ENCODE measurements around the gene SS18L1.

SS18L1 gene

DNA sequence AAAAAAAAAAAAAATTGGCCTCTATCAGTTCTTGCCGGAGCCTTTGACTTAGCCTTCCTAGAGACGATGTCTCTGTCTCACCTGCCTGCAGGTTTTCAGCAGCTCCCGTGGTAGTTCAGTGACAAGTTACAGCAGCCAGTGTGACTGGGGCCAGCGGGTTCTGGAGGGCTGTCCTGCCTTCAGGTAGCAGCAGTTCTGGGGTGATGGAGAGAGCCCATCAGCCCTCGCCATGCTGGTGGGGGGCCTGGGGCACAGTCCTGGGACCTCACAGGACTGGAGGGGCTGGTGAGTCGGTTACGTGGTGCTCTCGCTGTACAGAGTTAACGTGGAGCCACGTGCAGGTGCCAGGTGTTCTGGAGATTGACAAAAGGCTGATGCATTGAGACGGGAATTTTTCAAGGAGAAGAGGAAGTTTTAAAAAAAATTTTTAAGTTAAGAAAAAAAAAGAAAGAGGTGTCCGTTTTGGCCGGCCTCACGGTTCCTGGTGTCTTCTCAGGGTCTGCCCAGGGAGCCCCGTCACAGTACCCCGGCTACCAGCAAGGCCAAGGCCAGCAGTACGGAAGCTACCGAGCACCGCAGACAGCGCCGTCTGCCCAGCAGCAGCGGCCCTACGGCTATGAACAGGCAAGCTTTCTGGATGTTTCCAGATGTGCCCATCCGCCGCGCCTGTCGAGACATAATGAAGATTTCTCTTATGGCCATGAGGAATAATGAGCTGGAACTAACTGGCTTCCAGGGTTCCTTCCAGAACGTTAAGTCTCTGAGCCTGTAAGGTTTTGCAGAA is 30.6 kb downstream of the SS18L1 start:
- DNase-seq (ENCODE audit: low spot score) = no peak

DNA sequence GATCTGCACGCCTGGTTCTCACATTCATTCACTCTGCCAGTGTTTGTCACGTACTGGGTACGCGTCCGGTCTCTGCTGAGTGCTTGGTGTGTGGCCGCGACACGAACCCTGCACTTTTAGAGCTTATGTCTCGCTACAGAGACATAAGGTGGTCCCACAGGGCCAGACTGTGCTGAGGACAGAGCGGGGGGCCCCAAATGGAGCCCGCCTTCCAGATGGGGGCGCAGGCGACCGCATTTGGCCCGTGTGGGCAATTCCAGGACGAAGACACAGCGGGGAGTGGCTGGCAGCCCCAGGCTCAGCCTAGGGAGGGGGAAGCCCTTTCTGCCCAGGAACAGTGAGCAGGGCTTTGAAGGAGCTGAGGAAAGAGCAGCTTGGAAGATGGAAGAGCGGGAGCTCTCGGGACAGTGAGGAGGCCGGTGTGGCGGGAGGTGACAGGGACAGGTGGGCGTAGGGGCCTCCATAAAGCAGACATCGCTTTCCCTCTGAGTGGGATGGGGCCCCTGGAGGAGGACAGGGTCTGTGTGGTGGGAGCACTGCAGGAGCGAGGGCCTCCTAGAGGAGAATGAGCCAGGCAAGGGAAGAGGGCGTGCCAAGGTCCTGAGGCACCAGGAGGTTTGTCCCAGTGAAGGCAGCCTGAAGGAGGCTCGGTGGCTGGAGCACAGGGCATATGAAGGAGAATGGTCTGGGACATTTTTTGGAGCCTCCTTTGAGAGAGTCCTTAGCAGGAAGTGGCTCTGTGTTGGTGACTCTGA is 31.5 kb downstream of the SS18L1 start:
- no peak for DNase-seq (ENCODE audit: low spot score)

DNA sequence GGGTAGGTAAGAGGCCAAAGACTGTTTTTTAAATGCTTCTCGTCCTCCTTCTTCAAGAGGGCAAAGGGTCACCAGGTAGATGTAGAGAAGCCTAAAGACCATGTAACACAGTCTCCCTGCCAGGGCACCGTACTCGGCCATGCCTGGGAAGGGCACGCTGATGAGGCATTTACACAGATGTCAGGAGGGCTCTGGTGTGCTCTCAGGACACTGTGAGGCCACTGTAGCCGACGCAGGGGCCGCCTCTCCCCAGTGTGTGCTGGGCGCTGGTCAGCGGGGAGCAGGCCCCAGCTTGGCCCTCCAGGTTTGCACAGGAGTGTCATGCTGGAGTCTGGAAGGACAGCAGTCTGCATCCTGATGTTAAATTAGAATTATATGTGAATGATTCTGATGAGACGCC is 32.1 kb downstream of the SS18L1 start:
- no peak for DNase-seq (ENCODE audit: low spot score)

DNA sequence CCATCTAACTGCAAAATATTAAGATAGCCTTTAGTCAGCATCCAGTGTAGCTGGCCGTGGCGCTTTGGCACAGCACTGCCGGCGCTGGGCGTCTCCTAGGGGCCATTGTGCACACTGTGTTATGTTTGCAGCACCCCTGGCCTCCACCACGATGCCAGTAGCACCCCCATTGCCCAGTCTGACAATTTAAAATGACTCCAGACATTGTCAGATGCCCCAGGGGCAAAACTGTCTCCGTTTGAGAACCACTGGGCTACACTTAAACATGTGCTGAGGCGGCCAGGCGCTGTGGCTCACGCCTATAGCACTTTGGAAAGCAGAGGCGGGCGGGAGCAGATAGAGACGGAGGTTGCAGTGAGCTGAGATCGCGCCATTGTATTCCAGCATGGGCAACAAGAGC is 33.3 kb downstream of the SS18L1 start:
- no peak for DNase-seq (ENCODE audit: low spot score)

DNA sequence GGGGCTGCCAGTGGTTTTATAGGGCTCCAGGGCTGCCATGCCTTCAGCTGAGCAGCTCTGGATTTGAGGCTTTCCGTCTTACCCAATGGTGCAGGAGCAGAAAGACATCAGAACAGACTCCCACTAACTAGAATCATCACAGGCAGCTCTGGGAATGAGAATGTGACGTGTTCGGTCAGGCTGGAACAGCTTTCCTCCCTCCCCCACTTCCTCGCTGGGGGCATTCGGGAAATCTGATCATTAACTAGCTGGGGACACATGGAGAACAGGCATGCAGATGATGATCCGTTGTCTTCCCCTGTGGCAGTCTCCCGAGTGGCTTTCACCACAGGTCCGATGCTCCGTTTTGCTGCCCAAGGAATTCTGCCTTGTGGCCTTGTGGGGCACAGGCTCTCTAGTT is 33.7 kb downstream of the SS18L1 start:
- DNase-seq (ENCODE audit: low spot score) = no peak

DNA sequence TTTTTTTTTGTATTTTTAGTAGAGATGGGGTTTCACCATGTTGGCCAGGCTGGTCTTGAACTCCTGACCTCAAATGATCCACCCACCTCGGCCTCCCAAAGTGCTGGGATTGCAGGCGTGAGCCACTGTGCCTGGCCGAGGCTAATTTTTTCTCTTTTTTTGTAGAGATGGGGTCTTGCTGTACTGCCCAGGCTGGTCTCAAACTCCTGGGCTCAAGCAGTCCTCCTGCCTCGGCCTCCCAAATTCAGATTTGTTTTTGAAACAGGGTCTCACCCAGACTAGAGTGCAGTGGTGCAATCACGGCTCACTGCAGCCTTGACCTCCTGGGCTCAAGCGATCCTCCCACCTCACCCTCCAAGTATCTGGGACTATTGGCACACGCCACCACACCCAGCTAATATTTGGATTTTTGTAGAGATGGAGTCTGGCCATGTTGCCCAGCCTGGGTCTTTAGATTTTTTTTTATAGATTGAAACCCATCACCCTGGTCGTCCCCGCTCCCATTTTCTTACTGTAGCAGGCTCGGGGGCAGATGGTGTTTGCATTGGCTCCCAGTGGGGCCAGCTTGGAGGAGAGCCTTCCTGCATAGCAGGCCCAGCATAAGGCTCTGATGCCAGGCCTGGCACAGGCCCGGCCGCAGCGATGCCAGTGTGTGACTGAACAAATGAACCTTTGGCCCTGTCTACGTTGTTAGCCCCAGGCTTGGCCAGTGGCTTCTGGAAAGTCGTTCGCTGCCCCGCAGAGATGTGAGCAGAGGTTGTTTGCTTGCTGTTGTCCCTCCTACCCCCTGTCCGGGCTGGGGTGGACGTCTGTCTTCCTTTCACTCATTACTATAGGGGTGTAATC is 35.0 kb downstream of the SS18L1 start:
- no peak for DNase-seq (ENCODE audit: low spot score)

DNA sequence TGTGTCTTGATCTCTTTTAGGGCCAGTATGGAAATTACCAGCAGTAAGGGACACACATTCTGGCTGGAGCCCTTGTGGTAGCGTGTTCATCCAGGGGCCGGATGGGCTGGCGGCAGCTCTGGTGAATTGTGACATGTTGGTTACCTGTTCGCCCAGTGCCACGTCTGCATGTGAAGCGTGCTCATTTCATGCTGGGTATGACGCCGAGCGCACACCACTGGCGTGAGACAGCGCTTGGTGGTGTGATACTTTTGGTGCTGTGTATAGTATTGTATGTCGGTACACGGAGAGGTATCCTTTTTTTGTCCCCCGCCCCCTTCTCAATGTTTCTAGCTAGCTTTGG is 35.6 kb downstream of the SS18L1 start:
- no peak for DNase-seq (ENCODE audit: low spot score)

DNA sequence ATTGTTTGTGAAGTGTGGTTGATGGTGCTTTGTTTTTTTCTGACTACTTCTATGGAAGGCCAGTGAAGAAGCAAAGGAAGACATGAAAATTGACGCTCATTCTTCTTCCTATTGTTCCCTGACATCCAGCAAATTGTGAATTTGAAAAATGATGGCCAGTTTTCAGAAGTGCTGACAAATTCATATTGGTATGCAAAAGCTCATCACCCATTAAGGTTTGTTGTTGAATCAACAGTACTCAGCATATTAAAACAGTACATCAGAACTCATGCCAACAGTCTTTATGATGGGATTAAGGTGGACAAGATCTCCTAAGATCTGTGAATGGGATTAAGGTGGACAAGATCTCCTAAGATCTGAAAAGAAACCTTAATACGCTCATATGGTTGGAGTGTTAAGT is 38.2 kb downstream of the SS18L1 start:
- no peak for DNase-seq (ENCODE audit: low spot score)

DNA sequence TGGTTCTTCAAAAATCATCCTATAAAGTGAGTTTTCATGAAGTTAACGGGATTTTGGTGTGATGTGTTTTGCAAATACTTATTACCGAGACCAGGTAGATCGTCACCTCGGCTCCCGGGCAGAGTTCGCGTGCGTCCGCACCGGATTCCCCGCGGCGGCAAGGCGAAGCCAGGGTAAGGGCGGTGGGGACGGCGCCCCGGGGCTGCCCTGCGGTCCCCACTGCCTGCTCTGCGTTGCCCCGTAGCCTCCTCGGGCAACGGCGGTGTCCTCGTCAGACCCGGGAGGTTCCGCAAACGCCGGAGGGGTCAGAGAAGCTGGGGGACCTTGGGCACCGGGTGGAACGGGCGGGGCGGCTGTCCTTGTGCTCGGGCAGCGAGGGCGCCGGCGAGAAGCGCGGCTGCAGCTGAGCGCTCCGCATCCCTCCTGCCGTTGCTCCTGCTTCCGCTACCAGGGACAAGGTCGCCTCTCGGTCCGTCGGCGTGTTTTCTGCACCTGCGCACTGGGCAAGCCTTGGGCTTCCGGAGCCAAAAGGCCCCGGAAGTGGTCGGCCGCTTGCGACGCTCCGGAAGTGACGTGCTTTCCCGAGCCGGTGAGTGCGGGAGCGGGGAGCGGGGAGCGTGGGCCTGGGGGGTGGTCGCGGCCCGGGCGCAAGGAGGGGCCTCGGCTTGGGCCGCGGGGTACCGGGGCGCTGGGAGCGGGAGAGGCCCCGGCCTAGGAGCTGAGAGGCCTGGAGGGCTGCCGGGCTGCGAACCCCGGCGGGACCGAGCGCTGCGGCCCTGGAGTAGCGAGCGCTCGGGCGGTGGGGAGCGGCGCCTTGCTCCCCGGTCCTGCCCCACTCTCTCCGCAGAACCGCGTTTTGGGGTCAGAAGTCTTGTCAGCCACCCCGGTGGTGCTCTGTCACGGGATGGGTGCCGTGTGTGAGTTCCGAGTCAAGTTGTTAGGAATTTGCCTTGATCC is 39.2 kb downstream of the SS18L1 start, which contains the start of gene MTG2:
TSS of gene MTG2 (plus strand) at position 560 of the 957 bp plus-strand sequence. CDS start 10,393 bp downstream, outside the sequence.
- DNase-seq (ENCODE audit: low spot score) = peak; percentile 95

DNA sequence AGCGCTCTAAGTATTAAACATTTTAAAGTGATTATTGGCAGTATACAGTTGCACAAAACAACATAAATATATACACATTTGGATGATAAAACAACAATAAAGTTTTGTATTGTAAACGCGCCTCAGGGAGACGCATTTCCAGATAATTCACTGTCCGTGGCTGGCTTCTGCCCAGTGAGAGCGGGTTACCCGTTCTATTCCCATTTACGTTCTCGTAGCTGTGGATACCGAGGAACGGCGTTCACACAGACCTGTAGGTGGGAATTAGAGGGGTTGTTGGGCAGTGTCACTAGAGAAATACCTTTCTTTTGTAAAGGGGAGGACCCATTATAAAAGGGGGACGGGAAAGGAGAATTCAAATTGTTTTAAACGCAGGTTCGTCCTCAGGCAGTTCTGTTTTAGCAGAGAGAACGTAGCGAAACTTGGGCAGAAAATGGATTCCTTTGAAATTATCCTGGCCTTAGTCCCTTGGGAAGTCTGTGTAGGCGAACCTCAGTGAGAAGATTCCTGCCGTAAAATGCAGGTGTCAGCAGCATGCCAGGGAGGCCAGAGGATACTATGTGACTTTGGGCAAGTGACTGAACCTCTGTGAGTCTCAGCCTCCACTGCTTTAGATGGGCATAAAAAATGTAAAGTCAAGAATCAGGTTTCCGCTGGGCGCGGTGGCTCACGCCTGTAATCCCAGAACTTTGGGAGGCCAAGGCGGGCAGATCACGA is 40.0 kb downstream of the SS18L1 start:
- no peak for DNase-seq (ENCODE audit: low spot score)

DNA sequence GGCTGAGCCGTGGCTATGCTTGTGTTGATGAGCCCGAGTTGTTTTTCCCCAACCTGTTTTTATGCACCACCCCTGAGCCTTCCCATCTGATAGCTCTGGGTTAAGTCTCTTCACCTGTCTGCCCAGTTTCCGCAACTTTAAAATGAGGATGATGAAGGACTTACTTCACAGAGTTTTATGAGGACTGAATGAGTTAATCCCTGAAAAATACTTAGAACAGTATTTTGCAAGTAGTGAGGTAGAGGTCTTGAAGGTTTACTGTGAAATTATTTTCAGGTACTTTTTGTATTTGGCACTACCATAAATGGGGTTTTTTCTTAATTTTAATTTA is 42.5 kb downstream of the SS18L1 start:
- no peak for DNase-seq (ENCODE audit: low spot score)

DNA sequence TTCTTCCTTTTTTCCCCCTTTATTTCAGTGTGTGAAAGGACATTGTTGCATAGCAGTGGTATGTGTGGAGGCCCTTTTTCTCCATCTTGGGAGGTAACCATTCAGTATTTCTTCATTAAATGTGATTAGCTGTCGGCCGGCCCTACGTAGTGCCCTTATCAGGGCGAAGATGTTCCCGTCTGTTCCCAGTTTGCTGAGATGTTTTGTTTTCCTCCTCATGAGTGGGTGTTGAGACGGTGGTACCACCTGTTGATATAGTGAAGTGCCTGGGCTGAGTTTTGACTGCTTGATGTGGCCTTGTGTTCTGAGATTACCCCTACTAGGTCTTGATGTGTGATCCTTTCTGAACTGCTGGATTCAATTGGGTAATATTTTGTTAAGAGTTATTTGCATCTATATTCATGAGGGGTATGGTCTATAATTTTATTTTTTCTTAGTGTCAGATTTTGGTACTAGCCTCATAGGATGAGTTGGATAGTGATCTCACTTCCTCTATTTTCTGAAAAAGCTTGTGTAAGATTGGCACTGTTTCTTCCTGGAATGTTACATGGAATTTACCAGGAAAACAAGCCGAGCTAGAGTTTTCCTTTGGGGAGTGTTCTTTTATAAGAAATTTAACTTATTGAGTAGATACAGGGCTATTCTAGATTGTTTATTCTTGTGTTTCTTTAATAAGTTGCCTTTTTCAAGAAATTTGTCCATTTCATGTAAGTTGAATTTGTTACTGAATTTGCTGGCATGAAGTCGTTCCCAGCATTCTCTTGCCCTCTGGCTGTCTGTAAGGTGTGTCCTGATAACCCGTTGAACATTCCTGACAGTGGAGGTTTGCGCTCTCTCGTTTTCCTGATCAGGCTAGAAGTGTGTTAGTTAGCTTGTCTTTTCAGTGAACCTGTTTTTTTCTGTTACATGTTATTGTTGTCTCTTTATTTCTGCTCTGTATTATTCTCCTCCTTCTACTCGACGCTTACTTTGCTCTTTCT is 43.6 kb downstream of the SS18L1 start:
- DNase-seq (ENCODE audit: low spot score) = no peak

DNA sequence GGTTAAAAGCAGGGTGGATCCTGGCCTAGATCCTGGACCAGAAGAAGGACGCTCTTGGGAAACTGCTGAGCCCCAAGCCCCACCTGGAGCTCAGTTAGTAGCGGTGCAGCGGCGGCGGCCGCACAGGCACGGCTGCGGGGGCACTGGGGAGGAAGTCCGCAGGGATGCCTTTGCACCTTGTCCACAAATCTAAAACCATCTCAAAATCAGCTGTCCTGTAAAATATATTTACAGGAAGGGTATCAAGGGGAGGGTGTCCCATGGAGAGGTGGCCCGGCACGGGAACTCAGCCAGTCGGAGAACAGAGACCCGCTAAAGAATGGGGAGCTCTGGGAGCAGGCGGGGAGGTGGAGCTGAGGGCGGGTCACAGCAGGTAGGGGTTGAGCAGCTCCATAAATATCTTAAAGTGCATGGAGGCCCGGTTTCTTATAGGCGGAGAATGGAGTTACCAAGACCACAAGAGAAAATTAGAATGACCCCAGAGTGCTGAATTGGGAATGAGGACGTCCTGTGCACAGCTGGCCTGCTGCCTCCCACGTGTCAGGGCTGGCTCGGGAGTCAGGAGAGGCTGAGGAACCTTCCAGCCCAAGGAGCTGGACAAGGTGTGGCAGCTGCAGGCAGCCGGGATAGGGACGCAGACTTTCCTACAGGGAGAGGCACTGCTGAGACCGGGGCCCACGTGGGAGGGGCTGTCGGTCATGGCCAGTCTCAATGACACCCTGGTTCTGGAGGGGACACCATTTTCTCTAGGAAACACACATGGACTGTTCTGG is 47.3 kb downstream of the SS18L1 start:
- DNase-seq (ENCODE audit: low spot score) = no peak

DNA sequence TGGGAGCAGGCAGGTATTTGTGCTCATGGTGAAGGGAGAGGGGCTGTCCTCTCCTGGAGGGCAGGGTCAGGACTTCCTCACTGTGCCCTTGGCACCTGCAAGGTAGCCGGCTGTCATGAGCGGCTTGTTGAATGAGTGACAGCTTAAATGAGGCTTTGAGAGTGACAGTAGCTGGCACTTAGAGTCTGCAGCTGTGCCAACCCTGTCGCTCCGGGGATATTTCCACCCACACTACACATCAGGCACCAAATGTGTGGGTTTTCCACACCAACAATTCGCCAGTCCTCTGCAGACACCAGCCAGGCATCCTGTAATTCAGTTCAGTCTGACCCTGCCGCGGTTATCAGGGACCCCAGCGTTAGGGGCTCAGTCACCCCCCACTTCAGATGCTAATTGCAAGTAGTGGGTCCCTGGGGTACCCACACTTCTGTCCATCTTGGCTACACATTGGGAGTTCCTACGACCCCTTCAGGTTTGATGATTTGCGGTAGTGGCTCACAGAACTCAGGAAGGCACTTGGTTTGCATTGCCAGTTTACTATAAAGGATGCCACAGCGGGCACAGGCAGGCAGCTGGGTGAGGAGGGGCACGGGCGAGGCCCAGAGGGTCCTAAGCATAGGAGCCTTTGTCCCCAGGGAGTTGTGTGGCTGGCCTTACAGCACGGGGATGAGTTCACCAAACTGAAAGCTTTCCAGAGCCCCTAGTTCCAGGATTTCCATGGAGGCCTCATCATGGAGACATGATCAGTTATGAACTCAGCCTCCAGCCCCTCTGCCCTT is 48.4 kb downstream of the SS18L1 start:
- no peak for DNase-seq (ENCODE audit: low spot score)

DNA sequence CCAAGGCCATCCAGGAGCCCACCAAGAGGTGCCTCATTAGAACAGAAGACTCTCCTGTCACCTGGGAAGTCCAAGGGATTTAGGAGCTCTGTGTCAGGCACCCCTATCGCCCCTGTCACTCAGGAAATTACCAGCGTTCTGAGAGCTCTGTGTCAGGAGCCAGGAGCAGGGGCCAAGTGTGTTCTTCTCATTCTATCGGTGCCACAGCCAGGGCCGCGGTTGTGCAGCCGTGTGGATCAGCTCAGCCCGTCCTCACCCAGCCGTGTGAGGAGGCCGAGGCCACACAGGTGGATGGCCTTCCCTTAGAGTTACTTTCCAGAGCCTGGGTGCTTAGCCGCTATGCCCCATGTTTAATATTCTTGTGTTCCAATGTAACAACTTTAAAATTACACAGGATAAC is 49.1 kb downstream of the SS18L1 start:
- DNase-seq (ENCODE audit: low spot score) = no peak

DNA sequence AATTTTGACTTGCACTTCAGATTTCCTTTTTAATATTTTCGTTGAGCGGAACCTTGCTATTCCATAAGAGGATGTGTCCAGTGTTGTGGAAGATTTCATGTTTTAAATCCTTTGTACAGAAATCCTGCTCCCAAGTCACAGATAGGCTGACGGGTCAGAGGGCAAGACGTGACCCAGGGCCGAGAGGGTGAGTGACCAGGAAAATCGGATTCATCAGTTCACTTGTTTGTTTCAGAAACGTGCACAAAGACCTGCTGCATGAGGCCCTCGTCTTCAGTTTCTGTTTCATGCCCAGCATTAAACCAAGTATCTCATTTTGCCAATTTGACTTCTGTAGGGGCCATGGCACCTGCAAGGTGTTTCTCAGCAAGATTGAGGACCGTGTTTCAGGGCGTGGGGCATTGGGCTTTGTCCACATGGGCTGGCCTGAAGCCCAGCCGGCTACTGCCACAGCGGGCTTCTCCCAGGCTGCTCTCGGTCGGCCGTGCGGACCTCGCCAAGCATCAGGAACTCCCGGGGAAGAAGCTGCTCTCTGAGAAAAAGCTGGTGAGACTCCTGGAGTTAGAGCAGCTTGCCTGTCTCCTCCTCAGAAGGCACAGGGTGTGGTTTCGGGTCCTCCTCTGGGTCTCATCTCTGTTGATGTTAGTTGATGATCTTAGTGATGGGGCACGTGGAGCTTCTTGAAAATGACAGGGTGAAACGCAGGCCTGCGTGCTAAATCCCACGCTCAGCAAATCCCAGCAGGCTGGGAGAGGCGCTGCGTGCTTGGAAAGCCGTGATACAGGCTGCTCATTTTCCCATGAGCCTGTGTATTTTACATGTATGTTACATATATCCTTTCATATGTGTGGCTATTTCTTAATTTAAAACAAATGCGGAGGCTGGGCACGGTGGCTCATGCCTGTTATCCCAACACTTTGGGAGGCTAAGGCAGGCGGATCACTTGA is 49.8 kb downstream of the SS18L1 start:
- DNase-seq (ENCODE audit: low spot score) = no peak

DNA sequence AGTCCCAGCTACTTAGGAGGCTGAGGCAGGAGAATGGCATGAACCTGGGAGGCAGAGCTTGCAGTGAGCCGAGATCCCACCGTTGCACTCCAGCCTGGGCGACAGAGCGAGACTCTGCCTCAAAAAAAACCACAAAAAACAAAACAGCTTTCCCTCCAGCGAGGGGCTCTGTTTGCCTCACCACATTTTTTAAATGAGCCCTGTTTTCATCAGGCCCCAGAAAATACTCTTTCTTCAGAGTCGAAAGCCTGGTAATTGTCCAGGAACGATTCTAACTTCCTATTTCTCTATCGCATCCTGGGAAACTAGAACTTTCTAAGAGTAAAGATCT is 51.5 kb downstream of the SS18L1 start:
- DNase-seq (ENCODE audit: low spot score) = no peak
